ENCODE measurements around the gene RPS29. TPM values are rescaled to one million over a fixed set of nuclear protein-coding genes. Genes with fewer than 3 reads are reported as not detected.
A peak's percentile ranks its signal among the peaks of the same experiment; 100 is the strongest.
"Not testable (repeated sequence)": the region's sequence is repeated elsewhere in the genome, so short reads cannot be mapped to it uniquely, and the experiment has no call there.

The RPS29 gene
- total RNA-seq, result 1,000 to 10,000 TPM; 1,759 to 2,048 TPM

GRCh38 chr14:49585803-49586672 lies at the start of gene RPS29:
Gene RPS29 (minus strand): TSS chr14:49586380. CDS start chr14:49586346, 34 bp downstream.
- Mint-ChIP-seq H3K27me3 (peaks cover 11% of the 10 kb centered on the region), H3K4me1 (peaks cover 46% of the 10 kb centered on the region), H3K36me3 (peaks cover 53% of the 10 kb centered on the region)

DNA sequence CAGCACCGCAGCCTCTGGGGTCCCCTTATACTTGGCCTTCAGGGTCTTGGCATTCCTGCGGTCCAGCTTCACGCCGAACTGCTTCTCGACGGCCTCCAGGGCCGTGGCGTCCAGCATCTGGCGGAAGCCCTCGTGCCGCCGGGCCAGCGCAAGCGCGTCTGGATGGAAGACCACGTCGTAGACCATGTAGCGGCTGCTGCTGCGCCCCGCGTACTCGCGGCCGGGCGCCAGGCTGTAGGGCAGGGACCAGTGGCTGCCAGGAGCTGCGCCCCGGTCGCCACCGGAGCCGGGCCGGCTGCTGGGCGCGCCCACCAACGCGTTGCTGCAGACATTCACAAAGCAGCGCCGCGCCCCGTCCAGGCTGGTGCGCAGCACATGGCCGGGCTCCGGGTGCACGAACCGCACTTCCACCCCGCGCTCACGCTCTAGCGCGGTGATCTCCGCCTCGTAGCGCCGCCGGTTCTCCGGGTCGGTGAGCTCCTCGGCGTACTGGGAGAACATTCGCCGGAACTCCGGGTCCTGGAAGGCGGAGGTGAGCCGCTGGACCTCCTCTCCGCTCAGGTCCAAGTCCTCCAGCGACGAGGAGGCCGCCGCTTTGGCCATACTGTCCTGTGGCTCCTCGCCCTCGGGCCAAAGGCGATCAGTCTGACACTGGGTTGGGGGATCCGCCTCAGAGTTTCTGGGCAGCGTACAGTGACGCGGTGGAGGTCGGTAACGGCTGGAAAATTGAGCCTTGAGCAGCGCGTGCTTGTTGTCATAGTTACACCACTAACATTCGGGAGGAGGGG lies 48.6 kb upstream of the RPS29 start, which contains the start of gene DNAAF2:
Gene DNAAF2, minus strand, starts transcription at position 698 of the 788 bp plus-strand sequence. Its CDS starts 95 bp downstream, at position 603.
- Mint-ChIP-seq H3K4me3 (peak within 1 kb of the TSS; percentile 98), H3K9me3 (no peaks in the 10 kb centered on the region), H3K27me3 (no peaks in the 10 kb centered on the region), H3K27ac (peak within 1 kb of the TSS; percentile 99), H3K4me1 (peaks cover 38% of the 10 kb centered on the region), H3K36me3 (peaks cover 65% of the 10 kb centered on the region)
- DNase-seq, result peak; percentile 70

More at GRCh38 chr14:49585803-49586672, at the start of gene RPS29:
- peak within 1 kb of the TSS; percentile 100 for H3K27ac Mint-ChIP-seq
- DNase-seq, result peak; percentile 97
- peak within 1 kb of the TSS; percentile 92 for H3K4me3 Mint-ChIP-seq
- no peaks in the 10 kb centered on the region for H3K9me3 Mint-ChIP-seq

DNA sequence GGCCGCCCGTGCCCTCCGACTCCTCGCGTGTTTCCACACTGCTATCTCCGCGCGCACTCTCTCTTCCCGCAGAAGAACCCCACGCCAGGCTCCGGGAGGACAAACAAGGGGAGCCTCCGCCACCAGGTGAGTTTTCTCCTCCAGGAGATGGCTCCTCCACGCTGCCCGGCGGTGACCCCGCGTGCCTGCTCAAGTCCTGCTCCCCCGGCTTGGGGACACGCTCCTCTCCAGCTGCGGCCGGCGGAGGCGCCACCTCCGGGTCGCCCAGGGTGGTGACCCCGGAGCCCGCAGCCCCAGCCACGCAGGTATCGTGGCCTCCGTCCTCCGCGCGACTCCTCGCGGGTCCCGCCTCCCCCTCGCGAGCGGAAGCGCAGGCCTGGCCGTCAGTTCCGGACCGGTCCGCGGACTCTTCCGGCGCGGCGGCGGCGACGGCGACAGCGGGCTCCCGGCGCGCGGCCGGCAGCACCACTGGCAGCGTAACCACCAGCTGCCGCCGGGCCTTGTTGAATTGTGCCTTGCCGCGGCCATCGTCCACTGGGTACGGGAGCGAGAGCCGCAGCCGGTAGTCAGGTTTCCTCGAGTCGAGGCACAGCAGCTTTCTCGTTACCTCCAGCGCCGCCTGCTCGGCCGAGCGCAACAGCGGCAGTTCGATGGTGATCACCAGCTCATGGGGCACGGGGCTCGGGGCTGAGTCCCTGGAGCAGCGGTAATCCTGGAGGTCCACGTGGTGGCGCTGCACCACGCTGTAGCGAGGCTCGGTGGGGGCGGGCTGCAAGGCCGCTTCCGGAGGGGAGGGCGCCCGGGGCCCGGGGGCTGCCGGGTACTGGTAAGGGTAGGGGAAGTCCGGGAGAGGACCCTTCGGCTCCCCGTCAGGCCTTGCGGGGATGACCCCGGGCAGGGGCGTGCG lies 47.7 kb upstream of the RPS29 start:
- Mint-ChIP-seq H3K9me3 (no peaks in the 10 kb centered on the region), H3K27me3 (no peaks in the 10 kb centered on the region), H3K4me3 (peak overlapping the region; percentile 98), H3K36me3 (peaks cover 64% of the 10 kb centered on the region), H3K27ac (peak overlapping the region; percentile 95), H3K4me1 (peaks cover 38% of the 10 kb centered on the region)
- peak; percentile 96 for DNase-seq

- Mint-ChIP-seq H3K27ac (peak overlapping the region; percentile 70), H3K27me3 (no peaks in the 10 kb centered on the region), H3K9me3 (no peaks in the 10 kb centered on the region), H3K36me3 (peaks cover 42% of the 10 kb centered on the region), H3K4me3 (peak overlapping the region; percentile 95), H3K4me1 (peaks cover 42% of the 10 kb centered on the region)
- DNase-seq, result no peak
Observed at GRCh38 chr14:49623941-49624839, 38.0 kb upstream of the RPS29 start.

DNA sequence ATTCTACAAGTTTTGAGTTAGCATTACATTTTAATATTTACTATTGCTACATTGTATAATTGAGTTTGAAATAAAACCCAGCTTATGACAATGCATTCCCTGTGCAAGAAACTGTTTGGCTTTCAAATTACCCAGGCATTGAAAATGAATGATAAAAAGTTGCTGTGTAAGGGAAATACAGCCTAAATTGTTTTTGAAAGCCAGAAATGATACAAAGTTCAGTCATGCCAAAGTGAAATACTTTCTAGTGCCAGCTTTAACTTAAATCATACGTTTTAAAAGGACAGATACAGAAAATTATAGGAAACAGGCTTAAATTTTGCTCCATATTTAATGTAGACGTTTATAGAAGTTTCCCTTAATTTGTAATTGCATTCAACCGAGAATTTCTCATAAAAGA lies 37.2 kb upstream of the RPS29 start:
- Mint-ChIP-seq H3K4me1 (peaks cover 45% of the 10 kb centered on the region), H3K27me3 (no peaks in the 10 kb centered on the region)

GRCh38 chr14:49622022-49622607 lies 35.9 kb upstream of the RPS29 start:
- H3K27me3 Mint-ChIP-seq, result no peaks in the 10 kb centered on the region
- peaks cover 50% of the 10 kb centered on the region for H3K4me1 Mint-ChIP-seq
- H3K4me3 Mint-ChIP-seq, result peak overlapping the region; percentile 95
- no peak for DNase-seq
- no peaks in the 10 kb centered on the region for H3K9me3 Mint-ChIP-seq
- peaks cover 53% of the 10 kb centered on the region for H3K36me3 Mint-ChIP-seq
- peak overlapping the region; percentile 97 for H3K27ac Mint-ChIP-seq

More for the DNA sequence above, 37.2 kb upstream of the RPS29 start:
- H3K9me3 Mint-ChIP-seq, result no peaks in the 10 kb centered on the region
- no peak for DNase-seq
- peak overlapping the region; percentile 95 for H3K4me3 Mint-ChIP-seq
- H3K36me3 Mint-ChIP-seq, result peaks cover 47% of the 10 kb centered on the region
- peak overlapping the region; percentile 70 for H3K27ac Mint-ChIP-seq

GRCh38 chr14:49621114-49621881 lies 35.1 kb upstream of the RPS29 start:
- DNase-seq, result peak; percentile 73
- no peaks in the 10 kb centered on the region for H3K27me3 Mint-ChIP-seq
- peaks cover 51% of the 10 kb centered on the region for H3K4me1 Mint-ChIP-seq
- H3K4me3 Mint-ChIP-seq, result peak overlapping the region; percentile 95
- peaks cover 52% of the 10 kb centered on the region for H3K36me3 Mint-ChIP-seq
- H3K27ac Mint-ChIP-seq, result peak overlapping the region; percentile 97
- H3K9me3 Mint-ChIP-seq, result no peaks in the 10 kb centered on the region

DNA sequence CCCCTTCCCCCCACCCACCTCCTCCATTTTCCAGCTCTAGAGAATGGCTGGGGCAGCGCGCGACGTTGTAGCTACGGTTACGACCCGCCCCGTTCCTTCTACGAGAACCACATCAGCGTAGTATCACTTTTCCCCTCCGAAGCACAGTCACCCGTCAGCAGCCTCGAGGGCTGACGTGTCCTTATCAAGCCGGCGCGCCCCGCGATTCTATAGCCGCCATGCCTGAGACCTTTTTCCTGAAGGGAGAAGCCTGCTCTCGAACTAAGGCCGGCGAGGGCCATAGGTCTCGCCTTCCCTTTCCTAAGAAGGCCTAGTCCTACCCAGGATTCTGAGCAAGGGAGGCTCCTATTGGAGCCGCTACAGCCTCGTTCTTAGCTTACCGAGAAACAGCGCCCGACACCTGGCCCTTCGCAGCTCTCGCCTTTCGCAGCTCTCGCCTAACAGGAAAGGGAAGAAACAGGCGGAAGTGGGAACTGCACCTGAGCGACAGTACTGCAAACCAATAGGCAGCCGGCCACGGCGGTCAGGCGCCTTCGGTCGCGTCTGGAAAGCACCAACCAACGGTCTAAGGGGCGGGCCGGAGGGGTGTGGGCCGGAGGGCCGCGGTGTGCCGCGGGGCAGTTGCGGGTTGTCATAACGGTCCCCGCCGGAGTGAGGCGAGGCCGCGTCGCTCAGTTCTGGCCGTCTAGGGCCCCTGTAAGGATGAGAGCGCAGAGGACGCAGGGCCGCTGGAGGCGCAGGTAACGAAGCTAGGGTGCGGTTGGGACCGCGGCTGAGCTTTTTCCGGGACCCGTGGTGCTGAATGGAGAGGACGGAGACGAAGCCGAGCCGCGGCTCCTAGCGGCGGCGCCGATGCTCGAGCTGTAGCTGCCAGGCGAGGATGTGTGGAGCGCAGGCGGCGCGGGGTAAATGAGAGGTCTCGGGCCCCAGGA lies 34.3 kb upstream of the RPS29 start, which contains the start of the genes MGAT2 and RPL36AL:
Gene MGAT2, plus strand, starts transcription at position 618 of the 932 bp plus-strand sequence. CDS start 470 bp downstream, outside the sequence.
Gene RPL36AL, minus strand, starts transcription at position 445 of the 932 bp plus-strand sequence. CDS start 1,522 bp downstream, outside the sequence.
- Mint-ChIP-seq H3K36me3 (peaks cover 54% of the 10 kb centered on the region), H3K27me3 (no peaks in the 10 kb centered on the region), H3K4me1 (peaks cover 50% of the 10 kb centered on the region)

GRCh38 chr14:49619730-49620129 lies 33.5 kb upstream of the RPS29 start:
- Mint-ChIP-seq H3K27me3 (no peaks in the 10 kb centered on the region), H3K9me3 (no peaks in the 10 kb centered on the region), H3K4me3 (peak overlapping the region; percentile 95), H3K4me1 (peaks cover 50% of the 10 kb centered on the region), H3K27ac (peak overlapping the region; percentile 97), H3K36me3 (peaks cover 52% of the 10 kb centered on the region)
- DNase-seq, result no peak

More for the DNA sequence above, 34.3 kb upstream of the RPS29 start, which contains the start of the genes MGAT2 and RPL36AL:
- peak; percentile 95 for DNase-seq
- Mint-ChIP-seq H3K27ac (peak within 1 kb of the TSS; percentile 97), H3K4me3 (peak within 1 kb of the TSS; percentile 95), H3K9me3 (no peaks in the 10 kb centered on the region)

GRCh38 chr14:49619273-49619672 lies 33.1 kb upstream of the RPS29 start:
- H3K36me3 Mint-ChIP-seq, result peaks cover 50% of the 10 kb centered on the region
- not testable (repeated sequence) for H3K27me3 Mint-ChIP-seq, H3K9me3 Mint-ChIP-seq, DNase-seq
- H3K4me1 Mint-ChIP-seq, result peaks cover 48% of the 10 kb centered on the region
- H3K4me3 Mint-ChIP-seq, result peak overlapping the region; percentile 95
- H3K27ac Mint-ChIP-seq, result peak overlapping the region; percentile 97

DNA sequence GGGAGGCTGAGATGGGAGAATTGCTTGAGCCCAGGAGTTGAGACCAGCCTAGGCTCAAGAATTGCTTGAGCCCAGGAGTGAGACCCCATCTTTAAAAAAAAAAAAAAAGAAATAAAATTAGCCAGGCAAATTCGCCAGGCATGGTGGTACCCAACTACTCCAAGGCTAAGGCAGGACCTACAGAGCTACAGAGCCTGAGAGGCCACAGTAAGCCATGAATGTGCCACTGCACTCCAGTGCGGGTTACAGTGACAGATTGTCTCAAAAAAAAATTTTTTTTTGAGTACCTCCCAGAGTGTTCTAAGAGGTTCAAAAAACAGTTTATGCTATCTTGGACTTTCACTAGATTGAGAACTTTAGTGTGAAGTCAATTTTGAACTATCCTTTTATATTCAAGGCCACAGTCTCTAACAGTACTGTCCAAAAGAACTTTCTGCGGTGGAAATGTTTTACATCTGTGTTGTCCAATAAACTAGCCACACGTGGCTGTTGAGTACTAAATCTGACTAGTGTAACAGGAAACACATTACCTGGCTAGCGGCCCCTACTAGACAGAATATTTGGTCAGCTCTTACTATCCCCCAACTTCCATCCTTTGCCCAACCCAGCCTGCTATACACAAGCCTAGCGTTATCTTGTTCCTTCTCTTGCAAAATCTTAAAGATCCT lies 31.8 kb upstream of the RPS29 start:
- Mint-ChIP-seq H3K4me1 (peaks cover 35% of the 10 kb centered on the region), H3K4me3 (no peak overlapping the region), H3K27me3 (no peaks in the 10 kb centered on the region), H3K36me3 (peaks cover 48% of the 10 kb centered on the region), H3K9me3 (no peaks in the 10 kb centered on the region), H3K27ac (peak overlapping the region; percentile 54)
- DNase-seq, result no peak
